AG04450 (cell line): Measurements from ENCODE around the gene ADPRHL1. TPM values are rescaled to one million over a fixed set of nuclear protein-coding genes. Genes with fewer than 3 reads are reported as not detected.

Experiments
- CTCF ChIA-PET: fragments of 300-600, 350-600 bp; formaldehyde crosslinking; extraction: SDS; loops from one replicate; lab custom pipeline; 2022; ENCODE audit warnings: antibody characterized with exemption, inconsistent platforms; lab: Charles Lee
- POLR2A ChIA-PET: fragments of 350-600 bp; formaldehyde crosslinking; extraction: SDS; loops from one replicate; lab custom pipeline; 2021; ENCODE audit warnings: antibody characterized with exemption, inconsistent platforms; lab: Yijun Ruan, JAX
- DNase-seq: peaks from one replicate; pipeline ENCODE4 v3.0.0-alpha.2; 2011; ENCODE audit warnings: low read depth, low spot score
- H3K27ac ChIP-seq: one replicate; pipeline ENCODE4 v1.5.1; 2012; ENCODE audit warnings: low read depth, low read length, control low read depth
- H3K27me3 ChIP-seq: one replicate; pipeline ENCODE4 v1.6.0; 2012; ENCODE audit warnings: low read length; ENCODE audit not compliant: control insufficient read depth, insufficient read depth
- H3K4me3 ChIP-seq: 2 replicates; pipeline ENCODE4 v1.5.1; 2011; ENCODE audit warnings: mild to moderate bottlenecking, low read depth, low read length, control low read depth
- H3K9me3 ChIP-seq: 2 replicates; pipeline ENCODE4 v1.5.1; 2012; ENCODE audit warnings: low read length; ENCODE audit not compliant: control insufficient read depth, insufficient read depth
- polyA plus RNA-seq: library from polyadenylated mRNA; depleted of rRNA; stranded (reverse); fragments of >200 nt; gene quantifications from 2 replicates; pipeline ENCODE4 v1.2.3, GENCODE V29; 2011
- TF ChIP-seq, protein P1 (sequence below): IDR thresholded peaks from 2 replicates; pipeline ENCODE4 v1.5.1; 2011; ENCODE audit warnings: low read depth, low read length, control low read depth, inconsistent platforms

The ADPRHL1 gene
- polyA plus RNA-seq, 1 experiment = 0.35 TPM

DNA sequence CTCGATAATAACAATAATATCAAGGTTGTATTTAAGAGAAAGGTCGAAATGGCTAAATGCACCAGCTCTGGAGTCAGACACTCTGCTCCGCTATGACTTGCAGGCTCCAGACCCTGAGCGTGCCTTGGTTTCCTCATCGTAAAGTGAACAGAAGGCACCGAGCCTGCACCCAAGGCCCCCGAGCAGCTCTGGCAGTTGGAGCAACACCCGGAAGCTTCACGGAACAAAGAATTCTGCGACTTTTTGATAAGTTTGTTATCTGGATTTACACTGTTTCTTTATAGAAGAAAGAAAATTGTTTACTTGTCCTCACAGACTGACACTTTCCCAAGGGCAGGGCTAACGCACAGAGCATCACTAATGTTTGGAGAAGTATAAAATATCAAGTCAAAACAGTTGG is 93.7 kb downstream of the ADPRHL1 start:
- peaks cover 14% of the 10 kb centered on the region for H3K27me3 ChIP-seq
- CTCF ChIA-PET = no interaction called here
- DNase-seq = no peak
- H3K9me3 ChIP-seq = no peaks in the 10 kb centered on the region; the same call in 1 of the 2 replicates
- no peak overlapping the region for H3K4me3 ChIP-seq
- POLR2A ChIA-PET = no interaction called here
- H3K27ac ChIP-seq = no peak overlapping the region
- TF ChIP-seq, protein P1, sequence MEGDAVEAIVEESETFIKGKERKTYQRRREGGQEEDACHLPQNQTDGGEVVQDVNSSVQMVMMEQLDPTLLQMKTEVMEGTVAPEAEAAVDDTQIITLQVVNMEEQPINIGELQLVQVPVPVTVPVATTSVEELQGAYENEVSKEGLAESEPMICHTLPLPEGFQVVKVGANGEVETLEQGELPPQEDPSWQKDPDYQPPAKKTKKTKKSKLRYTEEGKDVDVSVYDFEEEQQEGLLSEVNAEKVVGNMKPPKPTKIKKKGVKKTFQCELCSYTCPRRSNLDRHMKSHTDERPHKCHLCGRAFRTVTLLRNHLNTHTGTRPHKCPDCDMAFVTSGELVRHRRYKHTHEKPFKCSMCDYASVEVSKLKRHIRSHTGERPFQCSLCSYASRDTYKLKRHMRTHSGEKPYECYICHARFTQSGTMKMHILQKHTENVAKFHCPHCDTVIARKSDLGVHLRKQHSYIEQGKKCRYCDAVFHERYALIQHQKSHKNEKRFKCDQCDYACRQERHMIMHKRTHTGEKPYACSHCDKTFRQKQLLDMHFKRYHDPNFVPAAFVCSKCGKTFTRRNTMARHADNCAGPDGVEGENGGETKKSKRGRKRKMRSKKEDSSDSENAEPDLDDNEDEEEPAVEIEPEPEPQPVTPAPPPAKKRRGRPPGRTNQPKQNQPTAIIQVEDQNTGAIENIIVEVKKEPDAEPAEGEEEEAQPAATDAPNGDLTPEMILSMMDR = no peak

DNA sequence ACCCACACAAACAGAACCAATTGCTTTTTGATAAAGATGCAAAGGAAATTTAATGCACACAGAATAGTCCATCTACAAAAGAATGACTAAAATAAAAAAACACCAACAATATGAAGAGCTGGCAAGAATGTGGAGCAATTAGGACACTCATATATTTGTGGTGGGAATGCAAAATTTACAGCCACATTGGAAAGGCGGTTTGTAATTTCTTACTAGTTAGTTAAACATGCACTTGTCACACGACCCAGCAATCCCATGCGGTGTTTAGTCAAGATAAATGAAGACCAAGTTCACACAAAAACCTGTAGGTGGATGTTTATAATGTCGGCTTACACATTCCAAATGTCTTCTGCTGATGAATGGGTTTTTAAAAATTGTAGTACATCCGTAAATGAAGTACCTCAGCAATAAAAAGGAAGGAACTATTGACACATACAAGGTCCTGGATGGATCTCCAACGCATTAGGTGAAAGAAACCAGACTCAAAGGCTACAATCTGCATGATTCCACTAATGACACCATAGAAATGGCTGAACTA is 94.6 kb downstream of the ADPRHL1 start:
- Histone ChIP-seq H3K4me3 (no peak overlapping the region), H3K27ac (no peak overlapping the region), H3K27me3 (peaks cover 14% of the 10 kb centered on the region), H3K9me3 (no peaks in the 10 kb centered on the region; the same call in 1 of the 2 replicates)
- TF ChIP-seq, protein P1 = no peak
- ChIA-PET CTCF (no interaction called here), POLR2A (no interaction called here)
- no peak for DNase-seq

DNA sequence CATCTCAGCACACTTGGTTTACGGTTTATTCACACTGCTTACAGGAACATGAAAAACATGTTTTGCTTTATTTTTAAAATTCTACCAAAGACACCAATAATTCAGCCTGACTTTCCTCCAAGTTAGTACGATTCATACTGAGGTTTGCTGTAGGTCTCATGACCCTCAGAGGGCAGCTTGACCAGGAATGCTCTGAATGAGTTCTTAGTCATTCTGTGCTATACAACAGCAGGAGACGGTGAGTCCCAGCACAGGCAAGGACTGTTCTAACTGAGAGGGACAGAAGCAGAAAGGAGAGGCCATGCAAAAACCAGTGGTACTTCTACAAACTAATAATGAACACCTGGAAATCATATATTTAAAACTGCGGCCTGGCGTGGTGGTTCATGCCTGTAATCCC is 95.8 kb downstream of the ADPRHL1 start:
- no peak overlapping the region for H3K4me3 ChIP-seq
- peaks cover 3% of the 10 kb centered on the region for H3K27me3 ChIP-seq
- ChIA-PET CTCF (no interaction called here), POLR2A (no interaction called here)
- TF ChIP-seq, protein P1 = no peak
- peak; percentile 36 for DNase-seq
- H3K27ac ChIP-seq = no peak overlapping the region
- no peaks in the 10 kb centered on the region; the same call in 1 of the 2 replicates for H3K9me3 ChIP-seq

DNA sequence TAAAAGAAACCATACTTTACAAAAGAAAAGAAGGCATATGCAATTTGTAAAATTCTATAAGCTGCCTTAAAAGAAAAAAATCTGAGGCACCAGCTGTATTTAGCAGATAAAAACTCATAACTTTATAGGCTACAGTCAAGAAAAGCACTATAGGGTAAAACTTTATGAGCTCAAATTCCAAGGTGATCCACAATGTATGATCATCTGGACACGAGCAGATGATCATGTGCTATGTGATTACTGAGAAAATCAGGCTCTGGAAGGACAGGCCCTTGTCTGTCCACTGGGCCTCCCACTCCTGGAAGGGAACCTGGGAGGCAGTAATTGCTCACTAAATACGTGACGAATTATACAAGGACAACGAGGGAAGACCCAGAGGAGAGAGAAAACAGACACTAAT is 96.7 kb downstream of the ADPRHL1 start:
- no peak for DNase-seq
- Histone ChIP-seq H3K9me3 (no peaks in the 10 kb centered on the region; the same call in 1 of the 2 replicates), H3K27ac (no peak overlapping the region), H3K4me3 (no peak overlapping the region), H3K27me3 (no peaks in the 10 kb centered on the region)
- CTCF ChIA-PET = no interaction called here
- POLR2A ChIA-PET = no interaction called here
- TF ChIP-seq, protein P1 = no peak

DNA sequence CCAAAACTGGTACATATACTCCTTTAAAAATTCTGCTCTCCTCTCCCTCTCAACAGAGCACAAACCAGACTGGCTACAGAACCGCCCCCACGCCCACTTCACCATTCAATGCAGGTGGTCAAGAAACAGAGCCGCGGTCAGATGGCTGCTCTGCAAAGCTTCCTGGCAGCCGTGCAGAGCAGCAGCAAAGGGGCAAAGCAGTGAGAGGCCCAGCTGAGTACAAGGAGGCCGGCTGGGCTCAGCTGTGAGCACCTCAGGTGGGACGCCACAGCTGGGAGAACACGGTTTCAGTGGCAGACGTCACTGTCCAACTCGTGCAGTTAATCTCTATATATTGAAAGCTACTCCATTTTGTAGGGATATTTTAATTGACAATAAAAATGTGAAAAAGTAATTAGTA is 97.7 kb downstream of the ADPRHL1 start:
- Histone ChIP-seq H3K4me3 (no peak overlapping the region), H3K27me3 (no peaks in the 10 kb centered on the region), H3K27ac (no peak overlapping the region), H3K9me3 (no peaks in the 10 kb centered on the region; the same call in 1 of the 2 replicates)
- POLR2A ChIA-PET = interaction anchor here (0.6 kb wide), 1 partner anchor 115 kb away, joined by 3 read pairs; no protein-coding TSS in a partner anchor
- CTCF ChIA-PET = no interaction called here
- TF ChIP-seq, protein P1 = no peak
- no peak for DNase-seq
